ENCODE measurements around the gene KDELR3. TPM values are rescaled to one million over a fixed set of nuclear protein-coding genes. Genes with fewer than 3 reads are reported as not detected.
A peak's percentile ranks its signal among the peaks of the same experiment; 100 is the strongest.

The KDELR3 gene
- total RNA-seq, 1 donor from 2014 or later = 10.6 TPM

- H3K36me3 Mint-ChIP-seq = no peaks in the 10 kb centered on the region
- DNase-seq (ENCODE audit: extremely low spot score, unreplicated experiment) = no peak
- H3K4me1 Mint-ChIP-seq (ENCODE audit: unreplicated experiment) = peaks cover 34% of the 10 kb centered on the region
- H3K27ac Mint-ChIP-seq = peak overlapping the region; percentile 35
- peaks cover 48% of the 10 kb centered on the region for H3K27me3 Mint-ChIP-seq
- no peaks in the 10 kb centered on the region for H3K9me3 Mint-ChIP-seq
- TF ChIP-seq CTCF (conservative IDR thresholded peaks at IDR 0.05) = no peak
- H3K4me3 Mint-ChIP-seq = peak overlapping the region; percentile 42
These were observed 6.9 kb upstream of the KDELR3 start for GRCh38 chr22:38461057-38461413.

GRCh38 chr22:38461414-38462081 lies 6.3 kb upstream of the KDELR3 start:
- Mint-ChIP-seq H3K4me3 (peak overlapping the region; percentile 67), H3K27me3 (peaks cover 50% of the 10 kb centered on the region), H3K9me3 (no peaks in the 10 kb centered on the region), H3K27ac (peak overlapping the region; percentile 35), H3K36me3 (no peaks in the 10 kb centered on the region), H3K4me1 (ENCODE audit: unreplicated experiment) (peaks cover 31% of the 10 kb centered on the region)
- DNase-seq (ENCODE audit: extremely low spot score, unreplicated experiment) = peak; percentile 88
- TF ChIP-seq CTCF (conservative IDR thresholded peaks at IDR 0.05) = no peak

- DNase-seq (ENCODE audit: extremely low spot score, unreplicated experiment) = no peak
- Mint-ChIP-seq H3K4me3 (peak overlapping the region; percentile 63), H3K36me3 (no peaks in the 10 kb centered on the region), H3K4me1 (ENCODE audit: unreplicated experiment) (peaks cover 19% of the 10 kb centered on the region), H3K27ac (peak overlapping the region; percentile 58), H3K9me3 (no peaks in the 10 kb centered on the region), H3K27me3 (peaks cover 43% of the 10 kb centered on the region)
- TF ChIP-seq CTCF (conservative IDR thresholded peaks at IDR 0.05) = no peak
These were observed 4.7 kb upstream of the KDELR3 start for GRCh38 chr22:38462960-38463784.

- no peaks in the 10 kb centered on the region for H3K36me3 Mint-ChIP-seq
- H3K9me3 Mint-ChIP-seq = no peaks in the 10 kb centered on the region
- DNase-seq (ENCODE audit: extremely low spot score, unreplicated experiment) = no peak
- H3K27me3 Mint-ChIP-seq = peaks cover 37% of the 10 kb centered on the region
- peaks cover 15% of the 10 kb centered on the region for H3K4me1 Mint-ChIP-seq (ENCODE audit: unreplicated experiment)
- TF ChIP-seq CTCF (conservative IDR thresholded peaks at IDR 0.05) = no peak
- H3K27ac Mint-ChIP-seq = no peak overlapping the region
- H3K4me3 Mint-ChIP-seq = no peak overlapping the region
These were observed 2.8 kb upstream of the KDELR3 start for GRCh38 chr22:38464992-38465672.

GRCh38 chr22:38465673-38466490 lies 2.0 kb upstream of the KDELR3 start:
- no peak for TF ChIP-seq CTCF (conservative IDR thresholded peaks at IDR 0.05)
- Mint-ChIP-seq H3K9me3 (no peaks in the 10 kb centered on the region), H3K36me3 (no peaks in the 10 kb centered on the region), H3K27ac (no peak overlapping the region), H3K4me3 (no peak overlapping the region), H3K27me3 (peaks cover 30% of the 10 kb centered on the region), H3K4me1 (ENCODE audit: unreplicated experiment) (peaks cover 15% of the 10 kb centered on the region)
- no peak for DNase-seq (ENCODE audit: extremely low spot score, unreplicated experiment)

Data from type B pancreatic cell (in vitro differentiated cells).